Measurements from ENCODE around the gene NFAT5. TPM values are rescaled to one million over a fixed set of nuclear protein-coding genes. Genes with fewer than 3 reads are reported as not detected.

The NFAT5 gene
- total and polyA plus RNA-seq, 9 of the 15 experiments (the other 6 are each of a cell fraction or from before 2014, with no cell fraction given): 0.78 to 20.5 (median 12.4) TPM

GRCh38 chr16:69563605-69564580 lies 1.9 kb upstream of the NFAT5 start (continued):
- TF ChIP-seq ARID1B (IDR thresholded peaks at IDR 0.05) (peak; percentile 25), ZBTB17 (CRISPR knock-in tag; IDR thresholded peaks at IDR 0.05) (no peak), CHAMP1 (IDR thresholded peaks at IDR 0.05) (no peak), SNAPC5 (CRISPR knock-in tag; IDR thresholded peaks at IDR 0.05) (no peak), PRPF4 (IDR thresholded peaks at IDR 0.05; ENCODE audit: insufficient read depth, low read depth, low read length, poor library complexity, severe bottlenecking) (no peak), FOXP1 (CRISPR knock-in tag; IDR thresholded peaks at IDR 0.05) (no peak), ZNF174 (CRISPR knock-in tag; IDR thresholded peaks at IDR 0.05) (no peak), CREB1 (IDR thresholded peaks at IDR 0.05) (no peak), CREB1 (CRISPR knock-in tag; IDR thresholded peaks at IDR 0.05) (no peak), CBX5 (IDR thresholded peaks at IDR 0.05; ENCODE audit: borderline replicate concordance, low read depth) (no peak), FUS (optimal IDR thresholded peaks at IDR 0.05; ENCODE audit: low read depth, low read length) (no peak), POLR2B (IDR thresholded peaks at IDR 0.05; ENCODE audit: low read depth, partially characterized antibody) (peak; percentile 17), SP2 (IDR thresholded peaks at IDR 0.05; ENCODE audit: extremely low read depth, low read depth, low read length, poor library complexity, severe bottlenecking) (no peak), NONO (IDR thresholded peaks at IDR 0.05; ENCODE audit: low read depth in 2 of 2, low read length in 1 of 2) (no peak), PHB (CRISPR knock-in tag; IDR thresholded peaks at IDR 0.05) (no peak), ZNF551 (CRISPR knock-in tag; IDR thresholded peaks at IDR 0.05) (no peak), ETS1 (conservative IDR thresholded peaks at IDR 0.05; ENCODE audit: control insufficient read depth, low read depth, low read length) (no peak), ZBTB9 (CRISPR knock-in tag; IDR thresholded peaks at IDR 0.05) (peak; percentile 35), NCOA1 (IDR thresholded peaks at IDR 0.05; ENCODE audit: low read depth) (no peak)

Data from K562 (cell line).